Thyroid gland (tissue), 4 donors: ENCODE measurements around the gene GTF2F2.

Experiments used
- CTCF ChIP-seq, 6 experiments: fragments of 200-600 bp in 3 of 6; fragments of 450-650 bp in 3 of 6; sonication (generic) in 3 of 6; IDR thresholded peaks; one replicate each; pipeline ENCODE4 v1.5.1; 2016 to 2019; ENCODE audit warnings: antibody characterized with exemption in 6 of 6, mild to moderate bottlenecking in 2 of 6, inconsistent platforms in 1 of 6, moderate library complexity in 1 of 6
- POLR2A ChIP-seq, 2 donors: fragments of 450-650 bp; IDR thresholded peaks; one replicate each; pipeline ENCODE4 v1.6.1; 2017; ENCODE audit warnings: antibody characterized with exemption in 2 of 2, mild to moderate bottlenecking in 2 of 2, moderate library complexity in 1 of 2

DNA sequence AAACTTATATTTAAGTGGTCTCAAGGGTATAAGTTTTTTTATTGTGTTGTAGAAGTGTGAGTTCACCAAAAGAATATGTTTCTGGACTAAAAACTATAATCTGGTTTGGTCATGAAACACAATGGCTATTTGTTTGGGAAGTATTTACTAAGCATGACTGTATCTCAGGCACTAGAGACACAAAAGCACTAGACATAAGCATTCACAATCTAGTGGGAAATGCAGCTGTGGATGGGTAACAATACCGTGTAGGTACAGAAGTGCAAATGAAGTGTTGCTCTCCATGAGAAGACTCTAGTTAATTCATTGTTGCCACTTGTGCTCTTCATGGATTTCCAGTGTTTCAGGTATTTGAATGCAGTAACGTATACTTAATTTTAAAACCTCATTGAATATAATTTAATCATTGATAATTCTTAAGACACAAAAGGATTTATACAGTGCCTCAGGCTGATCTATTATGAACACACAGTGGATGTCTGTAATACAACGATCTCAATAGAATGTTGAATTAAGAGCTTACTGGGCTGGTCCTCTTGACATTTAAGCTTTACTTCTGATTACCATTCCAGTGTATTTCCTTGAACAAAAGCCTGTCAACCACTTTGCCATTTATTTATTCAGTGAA is 169.7 kb downstream of the GTF2F2 start:
- TF ChIP-seq CTCF (IDR thresholded peaks at IDR 0.05) (no peak), POLR2A (IDR thresholded peaks at IDR 0.05) (no peak)
